ENCODE data around the gene SHKBP1. TPM values are rescaled to one million over a fixed set of nuclear protein-coding genes. Genes with fewer than 3 reads are reported as not detected.

Gene SHKBP1
- total and polyA plus RNA-seq, 2 of the 13 experiments (the other 11 are each of a cell fraction or from before 2014, with no cell fraction given): 16.2 to 17.4 TPM

DNA sequence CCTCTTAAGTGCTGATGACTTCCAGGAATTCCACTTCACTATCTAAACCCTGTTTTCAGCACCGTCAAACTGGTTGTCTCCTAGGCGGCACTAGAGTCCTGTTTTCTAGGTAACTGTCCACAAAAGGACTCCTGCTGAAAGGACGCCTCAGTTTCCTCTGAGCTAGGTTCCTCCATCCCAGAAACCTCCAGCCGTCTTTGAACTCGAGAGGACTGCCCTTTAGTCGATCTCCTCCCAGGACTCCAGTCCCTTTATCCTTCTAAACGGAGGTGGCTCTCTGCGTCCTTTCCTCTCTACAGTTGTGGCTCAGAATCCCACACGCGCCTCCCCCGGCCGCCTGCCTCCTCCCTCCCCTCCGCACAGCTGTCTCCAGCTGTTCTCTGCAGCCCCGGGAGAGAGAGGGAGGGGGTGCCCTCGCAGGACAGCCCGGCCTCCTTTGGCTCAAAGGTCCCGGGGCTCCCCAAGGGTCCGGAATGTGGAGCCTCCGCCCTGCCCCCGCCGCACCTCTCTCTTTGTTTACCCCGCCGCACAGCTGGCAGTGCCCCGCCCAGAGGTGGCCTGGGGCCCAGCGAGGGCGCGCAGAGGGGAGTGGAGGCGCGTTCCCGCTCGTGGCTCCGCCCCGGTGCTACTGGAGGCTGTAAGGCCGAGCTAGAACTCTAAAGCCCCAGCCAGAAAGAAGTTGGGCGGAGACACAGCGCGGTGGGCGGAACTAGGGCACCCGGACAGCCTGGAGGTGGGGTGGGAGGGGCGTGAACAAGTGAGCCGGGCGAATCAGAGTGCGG is 26.9 kb downstream of the SHKBP1 start (continued):
- TF ChIP-seq HES4 (CRISPR knock-in tag; IDR thresholded peaks at IDR 0.05; ENCODE audit: borderline replicate concordance) (no peak), ZNF33A (CRISPR knock-in tag; IDR thresholded peaks at IDR 0.05; ENCODE audit: borderline replicate concordance) (no peak), SIX4 (CRISPR knock-in tag; IDR thresholded peaks at IDR 0.05) (0 out of 2 replicates have a peak, but pooled peaks have one; percentile 20), WIZ (CRISPR knock-in tag; IDR thresholded peaks at IDR 0.05) (no peak), MTA1 (CRISPR knock-in tag; IDR thresholded peaks at IDR 0.05; ENCODE audit: borderline replicate concordance) (peak; percentile 95), ZNF205 (CRISPR knock-in tag; IDR thresholded peaks at IDR 0.05) (no peak; the same call in 1 of the 2 replicates), ZNF33B (CRISPR knock-in tag; IDR thresholded peaks at IDR 0.05) (no peak), HOXA3 (CRISPR knock-in tag; IDR thresholded peaks at IDR 0.05) (peak; percentile 89), NR2C2 (CRISPR knock-in tag; IDR thresholded peaks at IDR 0.05; ENCODE audit: borderline replicate concordance) (peak; percentile 70; the same call in 1 of the 2 replicates), ZNF530 (CRISPR knock-in tag; IDR thresholded peaks at IDR 0.05; ENCODE audit: low read depth) (no peak), RARA (CRISPR knock-in tag; IDR thresholded peaks at IDR 0.05) (peak; percentile 89), ZNF678 (CRISPR knock-in tag; IDR thresholded peaks at IDR 0.05) (no peak), ZNF781 (CRISPR knock-in tag; IDR thresholded peaks at IDR 0.05; ENCODE audit: borderline replicate concordance, not compliant biosample characterization) (peak; percentile 51), ARNT (IDR thresholded peaks at IDR 0.05) (no peak), MYNN (CRISPR knock-in tag; IDR thresholded peaks at IDR 0.05; ENCODE audit: low read depth) (no peak), ZNF552 (CRISPR knock-in tag; IDR thresholded peaks at IDR 0.05; ENCODE audit: borderline replicate concordance) (no peak; the same call in 1 of the 2 replicates), ZNF343 (CRISPR knock-in tag; IDR thresholded peaks at IDR 0.05) (no peak), ZNF317 (CRISPR knock-in tag; IDR thresholded peaks at IDR 0.05) (peak; percentile 81; the same call in 1 of the 2 replicates), ZNF124 (CRISPR knock-in tag; IDR thresholded peaks at IDR 0.05) (peak; percentile 76; the same call in 1 of the 2 replicates), ZNF7 (CRISPR knock-in tag; IDR thresholded peaks at IDR 0.05) (no peak), NONO (IDR thresholded peaks at IDR 0.05) (no peak), NONO (CRISPR knock-in tag; conservative IDR thresholded peaks at IDR 0.05) (peak; percentile 99)
- TF ChIP-seq, protein P1, sequence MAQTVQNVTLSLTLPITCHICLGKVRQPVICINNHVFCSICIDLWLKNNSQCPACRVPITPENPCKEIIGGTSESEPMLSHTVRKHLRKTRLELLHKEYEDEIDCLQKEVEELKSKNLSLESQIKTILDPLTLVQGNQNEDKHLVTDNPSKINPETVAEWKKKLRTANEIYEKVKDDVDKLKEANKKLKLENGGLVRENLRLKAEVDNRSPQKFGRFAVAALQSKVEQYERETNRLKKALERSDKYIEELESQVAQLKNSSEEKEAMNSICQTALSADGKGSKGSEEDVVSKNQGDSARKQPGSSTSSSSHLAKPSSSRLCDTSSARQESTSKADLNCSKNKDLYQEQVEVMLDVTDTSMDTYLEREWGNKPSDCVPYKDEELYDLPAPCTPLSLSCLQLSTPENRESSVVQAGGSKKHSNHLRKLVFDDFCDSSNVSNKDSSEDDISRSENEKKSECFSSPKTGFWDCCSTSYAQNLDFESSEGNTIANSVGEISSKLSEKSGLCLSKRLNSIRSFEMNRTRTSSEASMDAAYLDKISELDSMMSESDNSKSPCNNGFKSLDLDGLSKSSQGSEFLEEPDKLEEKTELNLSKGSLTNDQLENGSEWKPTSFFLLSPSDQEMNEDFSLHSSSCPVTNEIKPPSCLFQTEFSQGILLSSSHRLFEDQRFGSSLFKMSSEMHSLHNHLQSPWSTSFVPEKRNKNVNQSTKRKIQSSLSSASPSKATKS (CRISPR knock-in tag; IDR thresholded peaks at IDR 0.05): no peak
- TF ChIP-seq, protein P2, sequence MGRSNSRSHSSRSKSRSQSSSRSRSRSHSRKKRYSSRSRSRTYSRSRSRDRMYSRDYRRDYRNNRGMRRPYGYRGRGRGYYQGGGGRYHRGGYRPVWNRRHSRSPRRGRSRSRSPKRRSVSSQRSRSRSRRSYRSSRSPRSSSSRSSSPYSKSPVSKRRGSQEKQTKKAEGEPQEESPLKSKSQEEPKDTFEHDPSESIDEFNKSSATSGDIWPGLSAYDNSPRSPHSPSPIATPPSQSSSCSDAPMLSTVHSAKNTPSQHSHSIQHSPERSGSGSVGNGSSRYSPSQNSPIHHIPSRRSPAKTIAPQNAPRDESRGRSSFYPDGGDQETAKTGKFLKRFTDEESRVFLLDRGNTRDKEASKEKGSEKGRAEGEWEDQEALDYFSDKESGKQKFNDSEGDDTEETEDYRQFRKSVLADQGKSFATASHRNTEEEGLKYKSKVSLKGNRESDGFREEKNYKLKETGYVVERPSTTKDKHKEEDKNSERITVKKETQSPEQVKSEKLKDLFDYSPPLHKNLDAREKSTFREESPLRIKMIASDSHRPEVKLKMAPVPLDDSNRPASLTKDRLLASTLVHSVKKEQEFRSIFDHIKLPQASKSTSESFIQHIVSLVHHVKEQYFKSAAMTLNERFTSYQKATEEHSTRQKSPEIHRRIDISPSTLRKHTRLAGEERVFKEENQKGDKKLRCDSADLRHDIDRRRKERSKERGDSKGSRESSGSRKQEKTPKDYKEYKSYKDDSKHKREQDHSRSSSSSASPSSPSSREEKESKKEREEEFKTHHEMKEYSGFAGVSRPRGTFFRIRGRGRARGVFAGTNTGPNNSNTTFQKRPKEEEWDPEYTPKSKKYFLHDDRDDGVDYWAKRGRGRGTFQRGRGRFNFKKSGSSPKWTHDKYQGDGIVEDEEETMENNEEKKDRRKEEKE (IDR thresholded peaks at IDR 0.05): no peak
- TF ChIP-seq, protein P3, sequence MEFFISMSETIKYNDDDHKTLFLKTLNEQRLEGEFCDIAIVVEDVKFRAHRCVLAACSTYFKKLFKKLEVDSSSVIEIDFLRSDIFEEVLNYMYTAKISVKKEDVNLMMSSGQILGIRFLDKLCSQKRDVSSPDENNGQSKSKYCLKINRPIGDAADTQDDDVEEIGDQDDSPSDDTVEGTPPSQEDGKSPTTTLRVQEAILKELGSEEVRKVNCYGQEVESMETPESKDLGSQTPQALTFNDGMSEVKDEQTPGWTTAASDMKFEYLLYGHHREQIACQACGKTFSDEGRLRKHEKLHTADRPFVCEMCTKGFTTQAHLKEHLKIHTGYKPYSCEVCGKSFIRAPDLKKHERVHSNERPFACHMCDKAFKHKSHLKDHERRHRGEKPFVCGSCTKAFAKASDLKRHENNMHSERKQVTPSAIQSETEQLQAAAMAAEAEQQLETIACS (CRISPR knock-in tag; IDR thresholded peaks at IDR 0.05): peak; percentile 100
